GM12801 (cell line): ENCODE data around the gene BAHCC1.

Experiments
- CTCF ChIP-seq: IDR thresholded peaks from one replicate; pipeline ENCODE4 v1.5.1; 2011; ENCODE audit warnings: control low read depth; ENCODE audit not compliant: insufficient read length; ENCODE audit errors: extremely low read depth

The BAHCC1 gene

DNA sequence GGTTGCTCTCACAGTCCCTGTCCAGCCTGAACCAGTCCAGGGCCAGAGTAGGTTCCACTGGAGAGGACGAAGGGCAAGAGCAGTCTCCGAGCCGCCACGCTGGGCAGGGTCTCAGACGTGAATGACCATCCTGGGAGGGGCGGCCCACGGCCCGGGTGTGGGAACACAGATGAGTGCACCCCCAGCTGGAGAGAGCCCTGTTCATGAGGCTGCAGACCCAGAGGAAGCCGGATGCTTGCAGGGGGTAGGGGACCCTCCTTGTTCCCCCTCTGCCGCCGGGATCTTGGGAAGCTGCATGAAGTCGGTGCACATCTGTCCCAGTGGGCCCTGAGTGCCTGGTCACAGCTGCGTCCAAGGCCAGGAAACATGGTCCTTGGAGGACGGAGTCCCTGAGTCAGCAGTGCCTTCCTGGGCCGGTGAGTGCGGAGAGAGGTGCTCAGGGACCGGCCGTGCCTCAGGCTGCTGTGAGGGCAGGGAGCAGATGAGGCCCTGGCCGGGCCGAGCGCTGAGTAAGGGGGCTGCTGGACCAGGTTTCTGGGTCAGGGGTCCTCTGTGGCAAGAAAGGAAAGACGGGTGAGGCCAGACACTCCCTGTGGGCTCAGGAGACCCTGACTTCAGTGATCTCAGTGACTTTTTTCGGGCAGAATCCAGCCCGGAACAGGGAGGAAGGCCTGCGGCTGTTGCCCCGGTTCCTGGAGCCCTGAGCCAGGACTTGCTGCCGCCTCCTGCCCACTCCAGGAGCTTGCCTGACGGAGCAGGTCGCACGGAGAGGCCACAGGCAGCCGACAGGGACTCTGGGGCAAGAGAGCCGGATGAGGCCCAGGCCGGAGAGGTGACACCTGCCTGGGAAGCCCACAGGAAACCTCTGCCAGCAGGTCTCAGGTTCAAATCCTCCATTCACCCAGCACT, 71.6 kb downstream of the BAHCC1 start:
- TF ChIP-seq CTCF: no peak

DNA sequence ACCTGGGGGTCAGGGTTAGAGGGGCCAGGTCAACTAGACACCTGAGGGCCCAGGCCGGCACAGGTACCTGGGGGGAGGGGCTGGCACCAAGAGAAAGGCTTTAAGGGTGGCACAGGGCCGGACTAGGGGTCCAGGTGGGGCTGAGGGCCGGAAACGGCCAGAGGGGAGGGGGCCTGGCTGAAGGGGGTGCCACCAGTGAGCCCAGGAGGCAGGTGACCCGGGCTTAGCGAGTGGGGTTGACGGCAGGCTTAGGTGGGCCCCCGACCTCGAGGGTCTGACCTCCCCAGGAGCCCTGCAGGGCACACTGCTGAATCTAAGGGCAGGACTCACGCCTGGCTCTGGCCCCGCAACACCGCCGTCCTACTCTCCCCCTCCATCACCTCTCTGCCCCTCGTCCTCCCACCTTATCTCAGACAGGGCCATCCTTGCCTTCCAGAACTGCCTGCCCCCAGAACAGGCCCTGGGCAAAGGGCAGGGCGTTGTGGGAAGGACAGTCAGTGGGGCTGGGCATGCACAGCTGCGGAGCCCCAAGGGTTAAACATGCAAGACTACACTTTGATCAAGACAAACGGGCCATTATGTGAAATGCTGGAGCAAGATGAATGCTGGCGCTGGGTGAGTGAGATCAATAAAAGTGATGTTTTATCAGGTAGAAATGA, 73.0 kb downstream of the BAHCC1 start:
- no peak for TF ChIP-seq CTCF

- no peak for TF ChIP-seq CTCF
Observed at GRCh38 chr17:81468770-81469121, 73.5 kb downstream of the BAHCC1 start.

GRCh38 chr17:81469266-81469665, 74.0 kb downstream of the BAHCC1 start:
- no peak for TF ChIP-seq CTCF

DNA sequence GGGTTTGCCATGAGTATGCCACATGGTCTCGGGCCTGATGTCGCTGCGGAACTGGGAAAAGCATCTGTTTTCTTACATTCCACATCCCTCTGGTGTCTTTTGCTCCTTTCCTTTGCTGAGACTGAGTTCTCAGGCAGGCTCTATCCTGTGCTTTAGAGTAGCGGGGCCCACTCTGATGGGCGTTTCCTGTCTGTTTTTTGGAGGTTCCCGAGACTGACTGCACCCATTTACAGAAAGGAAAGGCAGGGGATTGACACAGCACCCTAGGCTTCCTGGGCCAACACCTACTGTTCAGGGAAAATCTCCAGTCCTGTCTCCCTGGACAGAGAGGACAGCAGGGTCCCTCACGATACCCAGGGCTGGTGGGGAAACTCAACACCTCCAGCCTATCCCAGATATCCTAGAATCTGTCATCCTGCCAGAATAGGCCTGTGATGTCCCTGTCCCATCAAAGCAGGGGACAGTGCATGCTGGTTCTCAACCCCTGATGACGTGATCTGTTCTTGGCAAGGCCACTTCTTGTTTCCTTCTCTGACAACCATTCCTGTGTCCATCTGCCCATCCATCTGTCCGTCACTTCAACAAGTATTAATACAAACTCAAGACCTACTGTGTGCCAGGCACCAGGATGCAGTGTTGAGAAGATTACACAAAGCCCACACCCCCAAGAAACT, 75.2 kb downstream of the BAHCC1 start:
- no peak for TF ChIP-seq CTCF

DNA sequence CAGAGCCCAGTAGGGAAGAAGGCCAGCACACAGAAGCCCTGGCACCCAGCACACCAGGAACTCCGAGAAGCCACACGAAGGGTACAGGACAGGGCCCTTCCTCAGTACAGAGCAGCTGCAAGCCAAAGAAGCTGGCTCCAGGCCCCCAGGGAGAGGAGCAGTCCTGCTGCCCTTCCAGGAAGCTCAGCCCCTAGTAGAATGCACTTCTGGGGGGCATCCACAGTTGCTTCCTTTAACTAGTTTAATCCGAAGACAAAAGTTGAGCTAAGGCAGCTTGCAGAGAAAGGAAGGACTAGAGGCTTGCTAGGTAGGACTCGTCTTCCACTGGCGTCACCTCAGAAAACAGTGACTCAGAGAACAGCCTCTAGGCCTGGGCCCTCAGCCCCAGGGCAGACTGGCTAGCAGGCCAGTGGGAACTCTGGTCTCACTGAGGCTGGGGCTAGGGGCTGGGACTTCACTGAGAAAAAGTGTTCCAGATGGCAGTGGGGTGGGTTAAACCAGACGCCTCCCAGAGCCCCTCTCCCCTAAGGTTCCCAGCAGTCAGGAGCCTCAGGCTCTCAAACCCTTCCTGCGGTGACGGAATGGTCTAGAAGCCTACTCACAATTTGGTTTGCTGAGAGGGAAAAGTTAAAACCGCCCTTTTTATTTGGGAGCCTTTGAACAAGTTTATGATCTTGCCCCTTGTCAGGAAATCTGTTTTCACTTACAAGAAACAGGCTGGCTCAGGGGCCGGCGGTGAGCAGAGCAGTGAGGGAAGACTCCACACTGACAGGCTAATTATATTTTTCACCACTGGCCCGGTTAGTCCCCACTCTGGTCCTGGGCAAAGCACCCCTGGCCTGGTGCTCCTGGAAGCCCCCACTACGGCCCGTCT, 75.9 kb downstream of the BAHCC1 start:
- no peak for TF ChIP-seq CTCF
